Measurements from ENCODE around the gene STAT1. TPM values are rescaled to one million over a fixed set of nuclear protein-coding genes. Genes with fewer than 3 reads are reported as not detected.

Gene STAT1
- total and polyA plus RNA-seq, 3 donors from 2014 or later, result 52.7 to 87.1 (median 60.5) TPM

GRCh38 chr2:191029280-191029950 is 15.4 kb upstream of the STAT1 start:
- Histone ChIP-seq H3K27me3 (no peaks in the 10 kb centered on the region), H3K4me3 (no peak overlapping the region), H3K36me3 (ENCODE audit: low read depth, missing control alignments) (no peaks in the 10 kb centered on the region), H3K4me1 (no peaks in the 10 kb centered on the region), H3K27ac (no peak overlapping the region), H3K9me3 (no peaks in the 10 kb centered on the region)
- intact Hi-C loops (cut with DNase I; ENCODE audit: low total_unique reads), result no loop called here
- no peak for DNase-seq
- TF ChIP-seq CTCF (IDR thresholded peaks at IDR 0.05), result peak in 1 of 3 experiments; percentile 3
- no peak for TF ChIP-seq POLR2A (IDR thresholded peaks at IDR 0.05)
- WGBS, 2 donors, result 85 to 91% methylated on average over 10 of the region's 10 CpGs

GRCh38 chr2:191026377-191026776 is 12.4 kb upstream of the STAT1 start:
- WGBS, 2 donors, result 43 to 85% methylated on average over 1 to 2 of the region's 2 CpGs
- no peak for DNase-seq
- intact Hi-C loops (cut with DNase I; ENCODE audit: low total_unique reads), result no loop called here
- Histone ChIP-seq H3K36me3 (ENCODE audit: low read depth, missing control alignments) (no peaks in the 10 kb centered on the region), H3K4me1 (peaks cover 2% of the 10 kb centered on the region), H3K27ac (no peak overlapping the region), H3K27me3 (no peaks in the 10 kb centered on the region), H3K4me3 (no peak overlapping the region), H3K9me3 (no peaks in the 10 kb centered on the region)
- TF ChIP-seq CTCF (IDR thresholded peaks at IDR 0.05) (no peak), POLR2A (IDR thresholded peaks at IDR 0.05) (no peak)

GRCh38 chr2:191025135-191025534 is 11.2 kb upstream of the STAT1 start:
- WGBS, 2 donors, result 62 to 72% methylated on average over 1 of the region's 1 CpG
- DNase-seq, result no peak
- H3K36me3 ChIP-seq (ENCODE audit: low read depth, missing control alignments), result no peaks in the 10 kb centered on the region
- no peaks in the 10 kb centered on the region for H3K9me3 ChIP-seq
- intact Hi-C loops (cut with DNase I; ENCODE audit: low total_unique reads), result no loop called here
- no peak overlapping the region for H3K27ac ChIP-seq
- no peak overlapping the region for H3K4me3 ChIP-seq
- H3K27me3 ChIP-seq, result no peaks in the 10 kb centered on the region
- peaks cover 9% of the 10 kb centered on the region for H3K4me1 ChIP-seq
- TF ChIP-seq CTCF (IDR thresholded peaks at IDR 0.05), result no peak
- TF ChIP-seq POLR2A (IDR thresholded peaks at IDR 0.05), result no peak

GRCh38 chr2:191023235-191023679 is 9.3 kb upstream of the STAT1 start:
- TF ChIP-seq POLR2A (IDR thresholded peaks at IDR 0.05), result no peak
- TF ChIP-seq CTCF (IDR thresholded peaks at IDR 0.05), result no peak
- WGBS, 2 donors, result 91 to 94% methylated on average over 7 of the region's 7 CpGs
- Histone ChIP-seq H3K4me1 (peaks cover 9% of the 10 kb centered on the region), H3K27ac (no peak overlapping the region), H3K36me3 (ENCODE audit: low read depth, missing control alignments) (no peaks in the 10 kb centered on the region), H3K9me3 (no peaks in the 10 kb centered on the region), H3K4me3 (no peak overlapping the region), H3K27me3 (no peaks in the 10 kb centered on the region)
- intact Hi-C loops (cut with DNase I; ENCODE audit: low total_unique reads), result no loop called here
- no peak for DNase-seq
